HepG2 (cell line): Measurements from ENCODE around the gene FGFR3. TPM values are rescaled to one million over a fixed set of nuclear protein-coding genes. Genes with fewer than 3 reads are reported as not detected.

Experiments
- AGO1 ChIP-seq: fragments of 200-400 bp; formaldehyde crosslinking; IDR thresholded peaks from 2 replicates; pipeline ENCODE4 v1.6.1; 2017; ENCODE audit warnings: mild to moderate bottlenecking, low read depth, low read length, moderate library complexity; ENCODE audit not compliant: poor library complexity, severe bottlenecking
- AGO2 ChIP-seq: fragments of 200-400 bp; formaldehyde crosslinking; optimal IDR thresholded peaks from 2 replicates; pipeline ENCODE3; 2017; ENCODE audit warnings: mild to moderate bottlenecking, low read depth, low read length, moderate library complexity
- ARID5B ChIP-seq: IDR thresholded peaks from 2 replicates; pipeline ENCODE4 v1.4.0; 2020; ENCODE audit warnings: mild to moderate bottlenecking, missing genetic modification reagents
- BRD4 ChIP-seq: sonication (generic); formaldehyde crosslinking; IDR thresholded peaks from 2 replicates; pipeline ENCODE4 v1.4.0; 2020; ENCODE audit warnings: missing genetic modification reagents
- ELF4 ChIP-seq: sonication (generic); formaldehyde crosslinking; IDR thresholded peaks from 2 replicates; pipeline ENCODE4 v1.5.0; 2020; ENCODE audit warnings: missing genetic modification reagents, mild to moderate bottlenecking, moderate library complexity, borderline replicate concordance
- EP300 ChIP-seq, 3 experiments: sonication (generic) in 1 of 3; formaldehyde crosslinking in 1 of 3; IDR thresholded peaks; 2 replicates each; pipeline versions ENCODE4 v1.5.1 to v1.6.1; 2011 to 2020; ENCODE audit warnings: low read depth in 2 of 3, low read length in 2 of 3, borderline replicate concordance in 1 of 3, improper control_type of control experiment in 1 of 3, mild to moderate bottlenecking in 1 of 3, missing genetic modification reagents in 1 of 3, moderate library complexity in 1 of 3
- FOXA1 ChIP-seq, 2 experiments: fragments of 450-650 bp in 1 of 2; sonication (generic) in 1 of 2; formaldehyde crosslinking in 1 of 2; IDR thresholded peaks; 2 replicates each; pipeline versions ENCODE4 v1.4.0 to v1.6.1; 2016 to 2020; ENCODE audit warnings: missing genetic modification reagents in 1 of 2
- GATAD1 ChIP-seq: IDR thresholded peaks from 2 replicates; pipeline ENCODE4 v1.6.1; 2016; ENCODE audit warnings: missing genetic modification reagents, missing compliant biosample characterization
- GTF3A ChIP-seq: sonication (generic); formaldehyde crosslinking; conservative IDR thresholded peaks from 2 replicates; pipeline ENCODE4 v1.4.0; 2020; ENCODE audit warnings: mild to moderate bottlenecking, missing genetic modification reagents
- NONO ChIP-seq, 2 experiments: fragments of 450-650 bp in 1 of 2; sonication (generic) in 1 of 2; formaldehyde crosslinking in 1 of 2; IDR thresholded peaks in 1 of 2; conservative IDR thresholded peaks in 1 of 2; 2 replicates each; pipeline versions ENCODE4 v1.6.1 to v1.8.0; 2017 to 2022; ENCODE audit warnings: mild to moderate bottlenecking in 1 of 2, missing genetic modification reagents in 1 of 2, moderate library complexity in 1 of 2
- RBAK ChIP-seq: sonication (generic); formaldehyde crosslinking; IDR thresholded peaks from 2 replicates; pipeline ENCODE4 v1.5.1; 2020; ENCODE audit warnings: mild to moderate bottlenecking, missing genetic modification reagents
- USF2 ChIP-seq, 2 experiments: sonication (generic) in 1 of 2; formaldehyde crosslinking in 1 of 2; IDR thresholded peaks; 2 replicates each; pipeline versions ENCODE4 v1.5.1 to v1.6.1; 2011 to 2020; ENCODE audit warnings: borderline replicate concordance in 1 of 2, low read depth in 1 of 2, low read length in 1 of 2, mild to moderate bottlenecking in 1 of 2, missing genetic modification reagents in 1 of 2, moderate library complexity in 1 of 2
- ZNF121 ChIP-seq: sonication (generic); formaldehyde crosslinking; IDR thresholded peaks from 2 replicates; pipeline ENCODE4 v1.5.0; 2020; ENCODE audit warnings: mild to moderate bottlenecking, missing genetic modification reagents
- ZNF331 ChIP-seq: sonication (generic); formaldehyde crosslinking; IDR thresholded peaks from 2 replicates; pipeline ENCODE4 v1.4.0; 2020; ENCODE audit warnings: missing genetic modification reagents
- ZNF446 ChIP-seq: sonication (generic); formaldehyde crosslinking; IDR thresholded peaks from 2 replicates; pipeline ENCODE4 v1.5.0; 2020; ENCODE audit warnings: mild to moderate bottlenecking, missing genetic modification reagents
- ZNF501 ChIP-seq: sonication (generic); formaldehyde crosslinking; IDR thresholded peaks from 2 replicates; pipeline ENCODE4 v1.5.1; 2020; ENCODE audit warnings: mild to moderate bottlenecking, moderate library complexity, missing genetic modification reagents
- polyA plus RNA-seq, 8 experiments: library from polyadenylated mRNA; depleted of rRNA in 3 of 8; stranded (reverse) in 7 of 8; unstranded in 1 of 8; fragments of >200 nt; fragmentation: Illumina TruSeq in 4 of 8; extraction: Trizol in 4 of 8; gene quantifications; 2 replicates each; pipeline versions ENCODE4 v1.2.1 to v1.2.3, GENCODE V29; 2011 to 2016; ENCODE audit warnings: low read depth in 4 of 8, missing spikeins in 1 of 8, mixed read lengths in 1 of 8; ENCODE audit not compliant: insufficient read depth in 1 of 8
- total RNA-seq, 5 experiments: library from RNA; depleted of rRNA; stranded (reverse); fragments of >200 nt; fragmentation: Illumina TruSeq; extraction: Trizol; gene quantifications; 2 replicates each; pipeline ENCODE4 v1.2.3, GENCODE V29; 2016; ENCODE audit warnings: low read depth in 1 of 5
- TF ChIP-seq, protein P1 (sequence below): sonication (generic); formaldehyde crosslinking; IDR thresholded peaks from 2 replicates; pipeline ENCODE4 v1.4.0; 2020; ENCODE audit warnings: mild to moderate bottlenecking, missing genetic modification reagents
- TF ChIP-seq, protein P2 (sequence below): sonication (generic); formaldehyde crosslinking; IDR thresholded peaks from 2 replicates; pipeline ENCODE4 v1.5.0; 2020; ENCODE audit warnings: mild to moderate bottlenecking, missing genetic modification reagents

FGFR3 gene
- total and polyA plus RNA-seq, 2 of the 13 experiments (the other 11 are each of a cell fraction or from before 2014, with no cell fraction given) = 103 to 109 TPM

GRCh38 chr4:1809754-1810502, 16.8 kb downstream of the FGFR3 start (continued):
- TF ChIP-seq, protein P1, sequence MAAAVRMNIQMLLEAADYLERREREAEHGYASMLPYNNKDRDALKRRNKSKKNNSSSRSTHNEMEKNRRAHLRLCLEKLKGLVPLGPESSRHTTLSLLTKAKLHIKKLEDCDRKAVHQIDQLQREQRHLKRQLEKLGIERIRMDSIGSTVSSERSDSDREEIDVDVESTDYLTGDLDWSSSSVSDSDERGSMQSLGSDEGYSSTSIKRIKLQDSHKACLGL (CRISPR knock-in tag) = peak; percentile 57; the same call in 1 of the 2 replicates
- TF ChIP-seq EP300 (IDR thresholded peaks at IDR 0.05; ENCODE audit: low read depth in 2 of 2, low read length in 2 of 2) (no peak), EP300 (CRISPR knock-in tag; IDR thresholded peaks at IDR 0.05; ENCODE audit: borderline replicate concordance) (0 out of 2 replicates have a peak, but pooled peaks have one; percentile 32), RBAK (CRISPR knock-in tag) (no peak; the same call in 1 of the 2 replicates), FOXA1 (IDR thresholded peaks at IDR 0.05) (no peak), FOXA1 (CRISPR knock-in tag; IDR thresholded peaks at IDR 0.05) (peak; percentile 51), AGO2 (peak; percentile 100), ZNF331 (CRISPR knock-in tag) (no peak; the same call in 1 of the 2 replicates), GATAD1 (CRISPR knock-in tag) (peak; percentile 49; the same call in 1 of the 2 replicates), BRD4 (no peak), GTF3A (CRISPR knock-in tag) (peak; percentile 92; the same call in 1 of the 2 replicates), USF2 (IDR thresholded peaks at IDR 0.05; ENCODE audit: low read depth, low read length) (no peak), USF2 (CRISPR knock-in tag; IDR thresholded peaks at IDR 0.05; ENCODE audit: borderline replicate concordance) (no peak), ELF4 (no peak), ARID5B (CRISPR knock-in tag) (peak; percentile 41), ZNF446 (CRISPR knock-in tag) (no peak), AGO1 (peak; percentile 97), ZNF121 (CRISPR knock-in tag) (no peak), NONO (IDR thresholded peaks at IDR 0.05) (no peak), NONO (CRISPR knock-in tag; conservative IDR thresholded peaks at IDR 0.05) (peak; percentile 94), ZNF501 (CRISPR knock-in tag) (peak; percentile 66; the same call in 1 of the 2 replicates)
- TF ChIP-seq, protein P2, sequence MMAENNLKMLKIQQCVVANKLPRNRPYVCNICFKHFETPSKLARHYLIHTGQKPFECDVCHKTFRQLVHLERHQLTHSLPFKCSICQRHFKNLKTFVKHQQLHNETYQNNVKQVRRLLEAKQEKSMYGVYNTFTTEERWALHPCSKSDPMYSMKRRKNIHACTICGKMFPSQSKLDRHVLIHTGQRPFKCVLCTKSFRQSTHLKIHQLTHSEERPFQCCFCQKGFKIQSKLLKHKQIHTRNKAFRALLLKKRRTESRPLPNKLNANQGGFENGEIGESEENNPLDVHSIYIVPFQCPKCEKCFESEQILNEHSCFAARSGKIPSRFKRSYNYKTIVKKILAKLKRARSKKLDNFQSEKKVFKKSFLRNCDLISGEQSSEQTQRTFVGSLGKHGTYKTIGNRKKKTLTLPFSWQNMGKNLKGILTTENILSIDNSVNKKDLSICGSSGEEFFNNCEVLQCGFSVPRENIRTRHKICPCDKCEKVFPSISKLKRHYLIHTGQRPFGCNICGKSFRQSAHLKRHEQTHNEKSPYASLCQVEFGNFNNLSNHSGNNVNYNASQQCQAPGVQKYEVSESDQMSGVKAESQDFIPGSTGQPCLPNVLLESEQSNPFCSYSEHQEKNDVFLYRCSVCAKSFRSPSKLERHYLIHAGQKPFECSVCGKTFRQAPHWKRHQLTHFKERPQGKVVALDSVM = peak; percentile 76
